Aorta (tissue), 5 donors: Measurements from ENCODE around the gene PRKCE. TPM values are rescaled to one million over a fixed set of nuclear protein-coding genes. Genes with fewer than 3 reads are reported as not detected.

ENCODE experiments used
- ATAC-seq: fragments of 200-7000 bp; cut with Tn5 transposase; one replicate; pipeline ENCODE4 v1.9.1; 2022; ENCODE audit warnings: moderate library complexity; ENCODE audit not compliant: low FRiP score
- DNase-seq, 2 donors: peaks; one replicate each; pipeline ENCODE4 v3.0.0-alpha.2; 2020
- H3K27ac ChIP-seq, 2 donors: one replicate each; pipeline ENCODE4 v1.5.1; 2013; ENCODE audit warnings: low read length in 2 of 2, mild to moderate bottlenecking in 2 of 2, moderate library complexity in 2 of 2, control low read depth in 1 of 2, inconsistent platforms in 1 of 2, low read depth in 1 of 2
- H3K27me3 ChIP-seq, 2 donors: one replicate each; pipeline ENCODE4 v1.6.1; 2013; ENCODE audit warnings: control low read depth in 1 of 2, low read length in 1 of 2, mild to moderate bottlenecking in 1 of 2, moderate library complexity in 1 of 2; ENCODE audit not compliant: insufficient read depth in 2 of 2, control insufficient read depth in 1 of 2
- H3K36me3 ChIP-seq, 2 donors: one replicate each; pipeline ENCODE4 v1.6.1; 2013; ENCODE audit warnings: control low read depth in 1 of 2, low read length in 1 of 2, mild to moderate bottlenecking in 1 of 2; ENCODE audit not compliant: insufficient read depth in 2 of 2, control insufficient read depth in 1 of 2
- H3K4me1 ChIP-seq, 2 donors: one replicate each; pipeline ENCODE4 v1.6.1; 2013; ENCODE audit warnings: low read length in 2 of 2, control low read depth in 1 of 2, mild to moderate bottlenecking in 1 of 2, moderate library complexity in 1 of 2; ENCODE audit not compliant: insufficient read depth in 2 of 2, control insufficient read depth in 1 of 2
- H3K4me3 ChIP-seq, 2 donors: one replicate each; pipeline ENCODE4 v1.5.1; 2013; ENCODE audit warnings: low read length in 2 of 2, control low read depth in 1 of 2, mild to moderate bottlenecking in 1 of 2
- H3K9me3 ChIP-seq: one replicate; pipeline ENCODE4 v1.6.1; 2013; ENCODE audit warnings: mild to moderate bottlenecking, low read length; ENCODE audit not compliant: control insufficient read depth
- WGBS, 2 donors: extraction: QIAGEN DNeasy Blood & Tissue Kit; methylation state at CpG; one replicate each; pipeline ENCODE4 v1.1.7; 2013; 5-methylcytosine and 5-hydroxymethylcytosine counted together
- intact Hi-C, 2 donors: fragments of 100-400 bp; cut with DNase I; formaldehyde crosslinking; loops; one replicate each; pipeline versions ENCODE4 v1.14.2 to v1.15.0; 2022
- polyA plus RNA-seq, 2 donors: library from polyadenylated mRNA; stranded (reverse); fragments of 200-250 nt; gene quantifications; one replicate each; pipeline ENCODE4 v1.2.3, GENCODE V29; 2013
- total RNA-seq, 2 donors: library from RNA; stranded (reverse); fragmentation: NEBNext Ultra II Directional; extraction: Animal tissue kit (Norgen Biotek cat#: 25700); gene quantifications; one replicate each; pipeline ENCODE4 v1.2.1, GENCODE V29; 2021
- donor health status: healthy with polysubstance abuse.
- donor health status: Bipolar disorder and iron deficiency.
- donor health status: DM: no; HTN: no; CAD: no.
- donor health status: DM: no; HTN: no; CAD: no.
- donor health status: DM: yes; HTN: yes; CAD: no.

Gene PRKCE
- total and polyA plus RNA-seq, 4 donors, result 1.5 to 23.8 (median 11.2) TPM

GRCh38 chr2:45830322-45830721 lies 178.8 kb downstream of the PRKCE start:
- Histone ChIP-seq H3K4me3 (no peak overlapping the region), H3K36me3 (no peaks in the 10 kb centered on the region), H3K4me1 (peaks cover 0 to 5% of the 10 kb centered on the region in 2 donors), H3K27ac (no peak overlapping the region), H3K27me3 (no peaks in the 10 kb centered on the region), H3K9me3 (no peaks in the 10 kb centered on the region)
- intact Hi-C loops, result no loop called here
- no peak for ATAC-seq
- no peak for DNase-seq

GRCh38 chr2:45833301-45833967 lies 182.0 kb downstream of the PRKCE start:
- Histone ChIP-seq H3K36me3 (no peaks in the 10 kb centered on the region), H3K4me1 (no peaks in the 10 kb centered on the region), H3K4me3 (no peak overlapping the region), H3K9me3 (no peaks in the 10 kb centered on the region), H3K27ac (no peak overlapping the region), H3K27me3 (no peaks in the 10 kb centered on the region)
- 90 to 95% methylated on average over 3 of the region's 3 CpGs for WGBS, 2 donors
- no peak for ATAC-seq
- no peak for DNase-seq
- intact Hi-C loops, result no loop called here

GRCh38 chr2:45833968-45834344 lies 182.5 kb downstream of the PRKCE start:
- Histone ChIP-seq H3K9me3 (no peaks in the 10 kb centered on the region), H3K4me1 (no peaks in the 10 kb centered on the region), H3K27me3 (no peaks in the 10 kb centered on the region), H3K27ac (no peak overlapping the region), H3K36me3 (no peaks in the 10 kb centered on the region), H3K4me3 (no peak overlapping the region)
- no peak for DNase-seq
- 88 to 90% methylated on average over 3 of the region's 3 CpGs for WGBS, 2 donors
- intact Hi-C loops, result no loop called here
- no peak for ATAC-seq

GRCh38 chr2:45834372-45834771 lies 182.9 kb downstream of the PRKCE start:
- H3K36me3 ChIP-seq, result no peaks in the 10 kb centered on the region
- no peaks in the 10 kb centered on the region for H3K9me3 ChIP-seq
- no peak overlapping the region for H3K4me3 ChIP-seq
- DNase-seq (no peak), ATAC-seq (no peak)
- H3K27me3 ChIP-seq, result no peaks in the 10 kb centered on the region
- WGBS, 2 donors, result 94 to 95% methylated on average over 6 of the region's 6 CpGs
- H3K27ac ChIP-seq, result no peak overlapping the region
- H3K4me1 ChIP-seq, result peaks cover 0 to under 1% of the 10 kb centered on the region in 2 donors
- intact Hi-C loops, result no loop called here

- Histone ChIP-seq H3K4me1 (peaks cover 0 to 2% of the 10 kb centered on the region in 2 donors), H3K27me3 (no peaks in the 10 kb centered on the region), H3K9me3 (no peaks in the 10 kb centered on the region), H3K4me3 (no peak overlapping the region), H3K27ac (no peak overlapping the region), H3K36me3 (no peaks in the 10 kb centered on the region)
- DNase-seq (no peak), ATAC-seq (no peak)
- intact Hi-C loops, result no loop called here
- WGBS, 2 donors, result 95 to 99% methylated on average over 5 of the region's 5 CpGs
Measured at GRCh38 chr2:45834858-45835257, 183.4 kb downstream of the PRKCE start.

- Histone ChIP-seq H3K36me3 (no peaks in the 10 kb centered on the region), H3K9me3 (no peaks in the 10 kb centered on the region), H3K27me3 (no peaks in the 10 kb centered on the region), H3K27ac (no peak overlapping the region), H3K4me3 (no peak overlapping the region), H3K4me1 (peaks cover 0 to 2% of the 10 kb centered on the region in 2 donors)
- ATAC-seq (no peak), DNase-seq (no peak)
- intact Hi-C loops, result no loop called here
- 92 to 95% methylated on average over 3 of the region's 3 CpGs for WGBS, 2 donors
Measured at GRCh38 chr2:45836316-45836715, 184.8 kb downstream of the PRKCE start.

GRCh38 chr2:45836740-45837139 lies 185.3 kb downstream of the PRKCE start:
- ATAC-seq, result no peak
- 92 to 94% methylated on average over 3 of the region's 3 CpGs for WGBS, 2 donors
- intact Hi-C loops, result no loop called here

GRCh38 chr2:45837812-45838341 lies 186.4 kb downstream of the PRKCE start:
- H3K4me3 ChIP-seq, result no peak overlapping the region
- 84 to 96% methylated on average over 7 of the region's 7 CpGs for WGBS, 2 donors
- DNase-seq (no peak), ATAC-seq (no peak)
- H3K9me3 ChIP-seq, result no peaks in the 10 kb centered on the region
- no peaks in the 10 kb centered on the region for H3K36me3 ChIP-seq
- intact Hi-C loops, result no loop called here
- H3K27me3 ChIP-seq, result no peaks in the 10 kb centered on the region
- H3K27ac ChIP-seq, result no peak overlapping the region
- peaks cover 0 to 2% of the 10 kb centered on the region in 2 donors for H3K4me1 ChIP-seq

More at GRCh38 chr2:45836740-45837139, 185.3 kb downstream of the PRKCE start:
- H3K27me3 ChIP-seq, result no peaks in the 10 kb centered on the region
- peaks cover 0 to 2% of the 10 kb centered on the region in 2 donors for H3K4me1 ChIP-seq
- no peak overlapping the region for H3K4me3 ChIP-seq
- no peak for DNase-seq
- no peaks in the 10 kb centered on the region for H3K9me3 ChIP-seq
- no peak overlapping the region for H3K27ac ChIP-seq
- no peaks in the 10 kb centered on the region for H3K36me3 ChIP-seq

GRCh38 chr2:45839508-45840251 lies 188.2 kb downstream of the PRKCE start:
- DNase-seq, result peak in 1 of 2 donors; percentile 54
- Histone ChIP-seq H3K36me3 (no peaks in the 10 kb centered on the region), H3K27ac (no peak overlapping the region), H3K27me3 (no peaks in the 10 kb centered on the region), H3K4me1 (peaks cover 0 to 3% of the 10 kb centered on the region in 2 donors), H3K9me3 (no peaks in the 10 kb centered on the region), H3K4me3 (no peak overlapping the region)
- intact Hi-C loops, result no loop called here
- peak; percentile 47 for ATAC-seq
- WGBS, 2 donors, result 5 to 6% methylated on average over 14 of the region's 14 CpGs
